Measurements from ENCODE around the gene PEMT. TPM values are rescaled to one million over a fixed set of nuclear protein-coding genes. Genes with fewer than 3 reads are reported as not detected.

Gene PEMT
- total and polyA plus RNA-seq, 10 donors: 8.9 to 21.3 (median 14.8) TPM

GRCh38 chr17:17542906-17543635 is 48.4 kb downstream of the PEMT start:
- Histone ChIP-seq H3K36me3 (no peaks in the 10 kb centered on the region), H3K4me3 (no peak overlapping the region), H3K27ac (no peak overlapping the region), H3K27me3 (replicated peaks in 1 of 7) (no peaks in the 10 kb centered on the region), H3K4me1 (no peaks in the 10 kb centered on the region), H3K9me3 (no peaks in the 10 kb centered on the region)
- no peak for DNase-seq
- TF ChIP-seq POLR2AphosphoS5 (IDR thresholded peaks at IDR 0.05) (no peak), POLR2A (IDR thresholded peaks at IDR 0.05) (no peak)
- TF ChIP-seq, protein P1, sequence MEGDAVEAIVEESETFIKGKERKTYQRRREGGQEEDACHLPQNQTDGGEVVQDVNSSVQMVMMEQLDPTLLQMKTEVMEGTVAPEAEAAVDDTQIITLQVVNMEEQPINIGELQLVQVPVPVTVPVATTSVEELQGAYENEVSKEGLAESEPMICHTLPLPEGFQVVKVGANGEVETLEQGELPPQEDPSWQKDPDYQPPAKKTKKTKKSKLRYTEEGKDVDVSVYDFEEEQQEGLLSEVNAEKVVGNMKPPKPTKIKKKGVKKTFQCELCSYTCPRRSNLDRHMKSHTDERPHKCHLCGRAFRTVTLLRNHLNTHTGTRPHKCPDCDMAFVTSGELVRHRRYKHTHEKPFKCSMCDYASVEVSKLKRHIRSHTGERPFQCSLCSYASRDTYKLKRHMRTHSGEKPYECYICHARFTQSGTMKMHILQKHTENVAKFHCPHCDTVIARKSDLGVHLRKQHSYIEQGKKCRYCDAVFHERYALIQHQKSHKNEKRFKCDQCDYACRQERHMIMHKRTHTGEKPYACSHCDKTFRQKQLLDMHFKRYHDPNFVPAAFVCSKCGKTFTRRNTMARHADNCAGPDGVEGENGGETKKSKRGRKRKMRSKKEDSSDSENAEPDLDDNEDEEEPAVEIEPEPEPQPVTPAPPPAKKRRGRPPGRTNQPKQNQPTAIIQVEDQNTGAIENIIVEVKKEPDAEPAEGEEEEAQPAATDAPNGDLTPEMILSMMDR (IDR thresholded peaks at IDR 0.05 in 8 of 11, conservative IDR thresholded peaks at IDR 0.05 in 3 of 11): no peak
- WGBS, 5 donors: 94 to 97% (median 96%) methylated on average over 21 to 22 of the region's 22 CpGs
- intact Hi-C loops (cut with DNase I; ENCODE audit: low total_unique reads): no loop called here

DNA sequence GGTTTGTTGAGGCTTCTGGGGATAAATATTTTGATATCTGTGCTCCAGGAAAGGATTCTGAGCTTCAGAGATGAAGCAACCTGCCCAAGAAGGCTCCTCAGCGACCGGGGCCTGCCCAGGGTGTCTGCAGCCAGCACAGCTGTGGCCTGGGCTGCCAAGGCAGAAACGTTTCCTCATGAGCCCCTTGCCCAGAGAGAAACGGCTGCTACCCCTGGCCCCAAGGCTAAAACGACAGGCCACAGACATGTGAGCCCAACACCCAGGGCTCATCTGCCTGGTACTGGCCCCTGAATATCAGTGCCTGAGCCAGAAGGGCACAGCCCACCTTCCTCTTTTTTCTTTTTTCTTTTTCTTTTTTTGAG is 49.9 kb downstream of the PEMT start:
- TF ChIP-seq POLR2AphosphoS5 (IDR thresholded peaks at IDR 0.05) (no peak), POLR2A (IDR thresholded peaks at IDR 0.05) (no peak)
- TF ChIP-seq, protein P1 (IDR thresholded peaks at IDR 0.05 in 8 of 11, conservative IDR thresholded peaks at IDR 0.05 in 3 of 11): no peak
- 68 to 84% (median 76%) methylated on average over 5 of the region's 5 CpGs for WGBS, 5 donors

DNA sequence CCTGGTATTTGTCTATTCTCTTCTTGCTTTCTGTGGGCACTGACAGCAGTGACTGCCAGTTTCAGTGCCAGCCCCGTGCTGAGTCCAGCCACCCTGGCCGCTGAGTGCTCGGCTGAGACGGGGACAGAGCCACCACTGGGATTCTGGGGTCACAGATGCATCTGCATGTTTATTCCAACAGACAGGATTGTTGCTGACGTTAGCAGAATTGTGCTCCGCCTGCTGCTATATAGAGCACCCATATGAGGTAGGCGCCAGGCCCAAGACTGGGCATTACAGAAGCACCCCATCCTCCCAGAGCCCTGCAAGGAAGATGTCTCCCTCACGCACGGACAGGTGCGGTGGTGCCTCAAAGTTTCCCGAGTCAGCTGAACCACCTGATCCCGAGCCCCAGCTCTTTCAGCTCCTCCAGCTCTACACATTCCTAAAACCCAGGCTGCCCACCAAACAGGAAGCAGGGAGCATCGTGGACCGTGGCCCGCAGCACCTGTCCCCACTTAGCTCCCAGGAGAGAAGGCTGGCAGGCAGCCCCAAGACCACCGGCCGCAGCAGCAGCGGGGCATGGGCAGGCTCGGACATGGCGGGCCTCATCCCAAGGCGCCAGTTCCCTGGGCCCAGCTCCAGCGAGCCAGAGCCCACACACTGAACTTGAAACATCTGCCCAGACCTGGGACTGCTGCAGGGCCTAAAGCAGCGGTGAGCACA is 50.4 kb downstream of the PEMT start:
- Histone ChIP-seq H3K27ac (no peak overlapping the region), H3K9me3 (no peaks in the 10 kb centered on the region), H3K27me3 (replicated peaks in 1 of 7) (no peaks in the 10 kb centered on the region), H3K4me1 (no peaks in the 10 kb centered on the region), H3K36me3 (no peaks in the 10 kb centered on the region), H3K4me3 (no peak overlapping the region)
- DNase-seq: no peak
- TF ChIP-seq POLR2A (IDR thresholded peaks at IDR 0.05) (no peak), POLR2AphosphoS5 (IDR thresholded peaks at IDR 0.05) (no peak)
- TF ChIP-seq, protein P1 (IDR thresholded peaks at IDR 0.05 in 8 of 11, conservative IDR thresholded peaks at IDR 0.05 in 3 of 11): no peak
- intact Hi-C loops (cut with DNase I; ENCODE audit: low total_unique reads): no loop called here
- 86 to 93% (median 90%) methylated on average over 4 to 23 of the region's 23 CpGs for WGBS, 5 donors

More for the DNA sequence above, 49.9 kb downstream of the PEMT start:
- DNase-seq: no peak
- no peaks in the 10 kb centered on the region for H3K9me3 ChIP-seq
- no peak overlapping the region for H3K4me3 ChIP-seq
- no peaks in the 10 kb centered on the region for H3K36me3 ChIP-seq
- H3K27me3 ChIP-seq (replicated peaks in 1 of 7): no peaks in the 10 kb centered on the region
- intact Hi-C loops (cut with DNase I; ENCODE audit: low total_unique reads): no loop called here
- no peak overlapping the region for H3K27ac ChIP-seq
- no peaks in the 10 kb centered on the region for H3K4me1 ChIP-seq

DNA sequence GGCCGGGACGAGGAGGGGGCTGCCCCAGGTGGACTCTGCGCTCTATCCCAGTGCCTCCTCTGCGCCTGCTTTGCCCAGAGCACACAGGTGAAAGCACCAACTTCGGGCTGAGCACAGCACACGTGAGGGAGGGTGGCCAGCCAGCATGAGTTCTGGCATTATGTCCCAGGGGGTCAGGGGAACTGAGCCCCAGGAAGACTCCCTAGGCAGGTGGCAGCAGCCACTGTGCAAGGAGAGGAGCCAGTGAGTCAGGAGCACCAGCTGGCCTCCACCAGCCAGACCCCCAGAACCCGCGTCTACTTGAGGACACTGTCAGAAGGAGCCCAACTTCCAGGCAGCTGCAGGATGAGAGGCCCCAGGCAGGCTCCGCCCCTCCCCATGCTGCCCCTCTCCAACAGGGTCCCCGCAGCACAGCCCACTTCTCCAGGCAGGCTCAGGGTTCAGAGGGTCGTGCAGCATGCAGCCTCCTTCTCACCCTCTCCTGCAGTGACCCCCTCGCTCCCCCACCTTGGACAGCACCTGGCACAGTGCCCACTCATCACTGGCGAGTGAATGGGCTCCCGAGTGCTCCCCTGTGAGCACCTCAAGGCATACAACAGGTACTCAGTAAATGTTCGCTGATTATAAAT is 51.1 kb downstream of the PEMT start:
- intact Hi-C loops (cut with DNase I; ENCODE audit: low total_unique reads): no loop called here
- H3K4me3 ChIP-seq: no peak overlapping the region
- no peaks in the 10 kb centered on the region for H3K4me1 ChIP-seq
- TF ChIP-seq POLR2AphosphoS5 (IDR thresholded peaks at IDR 0.05): no peak
- TF ChIP-seq POLR2A (IDR thresholded peaks at IDR 0.05): no peak
- TF ChIP-seq, protein P1 (IDR thresholded peaks at IDR 0.05 in 8 of 11, conservative IDR thresholded peaks at IDR 0.05 in 3 of 11): no peak
- no peaks in the 10 kb centered on the region for H3K9me3 ChIP-seq
- H3K27ac ChIP-seq: no peak overlapping the region
- H3K27me3 ChIP-seq (replicated peaks in 1 of 7): no peaks in the 10 kb centered on the region
- no peak for DNase-seq
- 73 to 85% (median 84%) methylated on average over 10 to 15 of the region's 15 CpGs for WGBS, 5 donors
- H3K36me3 ChIP-seq: no peaks in the 10 kb centered on the region
